Lung microvascular endothelial cell (primary cell): ENCODE measurements around the gene GANC. TPM values are rescaled to one million over a fixed set of nuclear protein-coding genes. Genes with fewer than 3 reads are reported as not detected.
"Not testable (repeated sequence)": the region's sequence is repeated elsewhere in the genome, so short reads cannot be mapped to it uniquely, and the experiment has no call there.

Experiments
- DNase-seq, 2 donors: peaks; one replicate each; pipeline versions ENCODE4 v3.0.0 to v3.0.0-alpha.2; 2010; ENCODE audit warnings: low read depth in 2 of 2
- total RNA-seq: library from RNA; depleted of rRNA; stranded (reverse); fragments of >200 nt; gene quantifications from 2 replicates; pipeline ENCODE4 v1.2.1, GENCODE V29; 2014

Gene GANC, protein sequence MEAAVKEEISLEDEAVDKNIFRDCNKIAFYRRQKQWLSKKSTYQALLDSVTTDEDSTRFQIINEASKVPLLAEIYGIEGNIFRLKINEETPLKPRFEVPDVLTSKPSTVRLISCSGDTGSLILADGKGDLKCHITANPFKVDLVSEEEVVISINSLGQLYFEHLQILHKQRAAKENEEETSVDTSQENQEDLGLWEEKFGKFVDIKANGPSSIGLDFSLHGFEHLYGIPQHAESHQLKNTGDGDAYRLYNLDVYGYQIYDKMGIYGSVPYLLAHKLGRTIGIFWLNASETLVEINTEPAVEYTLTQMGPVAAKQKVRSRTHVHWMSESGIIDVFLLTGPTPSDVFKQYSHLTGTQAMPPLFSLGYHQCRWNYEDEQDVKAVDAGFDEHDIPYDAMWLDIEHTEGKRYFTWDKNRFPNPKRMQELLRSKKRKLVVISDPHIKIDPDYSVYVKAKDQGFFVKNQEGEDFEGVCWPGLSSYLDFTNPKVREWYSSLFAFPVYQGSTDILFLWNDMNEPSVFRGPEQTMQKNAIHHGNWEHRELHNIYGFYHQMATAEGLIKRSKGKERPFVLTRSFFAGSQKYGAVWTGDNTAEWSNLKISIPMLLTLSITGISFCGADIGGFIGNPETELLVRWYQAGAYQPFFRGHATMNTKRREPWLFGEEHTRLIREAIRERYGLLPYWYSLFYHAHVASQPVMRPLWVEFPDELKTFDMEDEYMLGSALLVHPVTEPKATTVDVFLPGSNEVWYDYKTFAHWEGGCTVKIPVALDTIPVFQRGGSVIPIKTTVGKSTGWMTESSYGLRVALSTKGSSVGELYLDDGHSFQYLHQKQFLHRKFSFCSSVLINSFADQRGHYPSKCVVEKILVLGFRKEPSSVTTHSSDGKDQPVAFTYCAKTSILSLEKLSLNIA (N-terminal part only)
- 6.3 and 7.3 TPM in 2 replicates for total RNA-seq

DNA sequence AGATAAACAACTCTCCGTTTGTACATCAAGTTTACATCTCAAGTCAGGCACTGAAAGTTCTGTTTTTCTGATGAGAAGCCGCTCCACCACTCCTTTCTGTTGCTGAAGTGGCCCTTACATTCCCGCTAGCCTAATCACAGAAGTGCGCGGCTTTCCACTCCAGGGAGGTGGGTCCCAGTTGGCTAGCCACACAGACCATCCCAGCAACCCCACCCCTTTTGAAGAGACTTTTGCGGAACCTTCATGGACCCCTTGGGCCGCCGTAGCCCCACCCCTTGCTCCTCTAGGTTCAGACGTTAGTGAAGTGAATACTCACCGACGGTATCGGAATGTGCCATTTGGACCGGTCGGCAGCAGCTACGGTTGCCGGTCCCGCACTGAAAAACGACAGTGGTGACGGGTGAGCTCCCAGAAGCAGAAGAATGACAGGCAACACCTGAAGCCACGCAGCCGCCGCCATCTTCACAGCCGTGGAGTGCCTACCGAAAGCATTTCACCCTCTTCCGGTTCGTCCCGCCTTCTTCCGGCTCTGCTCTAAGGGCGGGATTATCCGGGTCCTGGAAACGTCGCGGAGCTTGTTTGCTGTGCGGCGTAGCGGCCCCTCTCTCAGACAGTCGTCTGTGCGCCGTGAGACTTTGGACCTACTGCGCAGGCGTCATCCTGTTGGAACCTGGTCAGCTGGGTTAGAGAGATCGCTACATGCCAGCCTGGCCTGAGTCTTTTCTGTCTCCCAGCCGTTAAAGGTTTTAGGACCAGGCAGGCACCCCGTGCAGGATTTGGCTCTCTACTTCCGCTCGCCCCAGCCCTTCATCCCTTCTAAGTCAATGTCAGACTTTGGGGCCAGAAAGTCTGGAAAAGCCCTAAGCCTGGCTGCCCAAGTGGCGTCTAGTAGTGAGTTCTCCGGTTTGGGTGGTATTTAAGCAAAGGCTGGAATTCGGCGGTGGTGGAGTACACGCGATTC lies at the start of gene GANC, which contains the start of gene TMEM87A:
TSS of gene GANC (plus strand) at position 263 of the 961 bp plus-strand sequence. CDS start 1,281 bp downstream, outside the sequence.
TSS of gene TMEM87A (minus strand) at position 495 of the 961 bp plus-strand sequence. CDS start at position 460, 35 bp downstream.
- peak; percentile 99 for DNase-seq

DNA sequence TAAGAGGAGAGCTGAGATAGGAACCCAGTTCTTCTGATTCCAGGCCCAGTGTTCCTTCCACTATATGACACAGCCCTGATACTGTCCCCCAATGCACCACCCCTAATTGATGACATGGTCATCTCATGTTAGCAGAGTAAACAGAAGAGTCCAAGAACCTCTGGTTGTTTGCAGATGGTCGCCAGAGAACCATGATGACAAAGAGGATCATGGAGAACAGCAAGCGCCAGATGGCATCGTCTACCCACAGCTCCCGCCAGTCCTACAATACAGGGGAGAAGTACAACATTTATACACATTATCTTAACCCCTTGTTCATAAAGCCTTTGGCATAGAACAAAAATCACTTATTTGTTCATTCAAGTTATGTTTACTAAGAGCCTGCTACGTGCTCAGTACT lies 46.4 kb upstream of the GANC start:
- no peak for DNase-seq

DNA sequence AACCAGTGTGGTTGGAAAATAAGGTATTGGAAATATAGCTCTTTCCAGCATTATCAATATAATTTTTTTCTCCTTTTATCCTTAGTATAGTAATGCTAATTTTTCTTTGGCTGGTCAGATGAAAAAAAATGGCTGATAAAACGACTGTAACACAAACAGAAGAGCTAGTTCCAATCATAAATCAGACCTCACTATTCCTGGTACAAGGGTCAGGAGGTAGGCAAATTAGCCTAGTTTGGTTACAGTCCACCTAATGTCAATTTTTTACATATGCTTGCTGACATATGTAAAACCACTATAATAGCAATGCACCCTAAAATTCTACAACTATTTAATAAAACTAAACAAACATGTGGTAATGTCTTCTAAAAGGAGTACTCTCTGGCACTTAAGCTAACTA lies 45.0 kb upstream of the GANC start:
- no peak for DNase-seq

DNA sequence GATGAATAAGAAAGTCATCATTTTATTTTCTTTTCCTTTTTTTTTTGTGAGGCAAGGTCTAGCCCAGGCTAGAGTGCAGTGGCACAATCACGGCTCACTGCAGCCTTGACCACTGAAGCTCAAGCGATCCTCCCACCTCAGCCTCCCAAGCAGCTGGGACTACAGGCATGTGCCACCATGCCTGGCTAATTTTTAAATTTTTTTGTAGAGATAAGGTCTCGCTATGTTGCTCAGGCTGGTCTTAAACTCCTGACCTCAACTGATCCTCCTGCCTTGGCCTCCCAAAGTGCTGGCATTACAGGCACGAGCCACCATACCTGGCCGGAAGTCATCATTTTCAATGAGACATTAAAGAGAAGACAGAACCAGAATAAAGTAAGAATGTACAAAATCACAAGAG lies 44.0 kb upstream of the GANC start:
- not testable (repeated sequence) for DNase-seq

DNA sequence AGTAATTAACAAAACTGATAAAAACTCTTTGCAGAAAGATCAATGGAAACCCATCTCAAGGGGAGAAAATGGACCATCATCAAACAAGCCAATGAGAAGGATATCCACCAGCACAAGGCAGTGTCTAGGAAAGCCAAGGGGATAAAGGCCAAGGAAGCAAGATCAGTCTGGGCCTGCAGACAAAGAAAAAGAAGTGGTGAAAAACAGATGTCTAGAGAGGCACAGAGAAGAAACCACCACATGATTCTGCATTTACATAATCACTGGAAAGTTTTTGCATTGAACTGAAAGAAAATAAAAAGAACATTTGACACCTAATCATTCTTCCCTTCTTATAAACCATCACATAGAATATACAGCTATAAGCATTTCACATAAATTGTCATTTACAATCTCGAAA lies 41.9 kb upstream of the GANC start:
- DNase-seq = no peak

DNA sequence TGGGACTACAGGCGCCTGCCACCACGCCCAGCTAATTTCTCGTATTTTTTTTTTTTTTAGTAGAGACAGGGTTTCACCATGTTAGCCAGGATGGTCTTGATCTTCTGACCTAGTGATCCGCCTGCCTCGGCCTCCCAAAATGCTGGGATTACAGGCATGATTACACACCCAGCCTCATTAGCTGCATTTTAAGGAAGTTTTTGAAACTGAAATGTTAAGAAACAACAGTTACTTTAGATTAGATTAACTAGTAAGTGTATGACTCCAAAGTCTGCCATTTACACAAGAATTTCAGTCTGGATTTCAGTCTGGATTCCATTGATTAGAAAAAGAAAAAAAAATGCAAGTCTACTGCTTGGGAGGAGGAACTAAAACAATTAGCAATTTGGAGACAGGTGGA lies 40.4 kb upstream of the GANC start:
- DNase-seq = no peak

DNA sequence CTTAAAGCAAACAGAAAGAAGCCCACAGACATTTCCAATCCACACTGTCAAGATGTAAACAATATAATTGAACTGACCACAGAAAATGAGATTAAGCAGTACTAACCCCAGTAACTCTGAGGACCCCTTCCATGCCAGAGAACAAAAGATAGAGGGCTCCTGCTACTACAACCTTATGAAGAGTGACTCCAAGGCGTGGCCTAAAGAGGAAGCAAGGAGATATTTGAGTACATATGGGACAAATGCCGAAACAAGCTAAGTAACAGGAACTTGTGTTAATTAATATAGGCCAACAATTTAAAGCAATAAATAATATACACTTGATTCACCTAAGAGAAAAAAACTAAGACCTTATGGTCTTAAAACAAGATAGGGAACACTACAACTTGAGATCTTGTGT lies 39.9 kb upstream of the GANC start:
- no peak for DNase-seq

DNA sequence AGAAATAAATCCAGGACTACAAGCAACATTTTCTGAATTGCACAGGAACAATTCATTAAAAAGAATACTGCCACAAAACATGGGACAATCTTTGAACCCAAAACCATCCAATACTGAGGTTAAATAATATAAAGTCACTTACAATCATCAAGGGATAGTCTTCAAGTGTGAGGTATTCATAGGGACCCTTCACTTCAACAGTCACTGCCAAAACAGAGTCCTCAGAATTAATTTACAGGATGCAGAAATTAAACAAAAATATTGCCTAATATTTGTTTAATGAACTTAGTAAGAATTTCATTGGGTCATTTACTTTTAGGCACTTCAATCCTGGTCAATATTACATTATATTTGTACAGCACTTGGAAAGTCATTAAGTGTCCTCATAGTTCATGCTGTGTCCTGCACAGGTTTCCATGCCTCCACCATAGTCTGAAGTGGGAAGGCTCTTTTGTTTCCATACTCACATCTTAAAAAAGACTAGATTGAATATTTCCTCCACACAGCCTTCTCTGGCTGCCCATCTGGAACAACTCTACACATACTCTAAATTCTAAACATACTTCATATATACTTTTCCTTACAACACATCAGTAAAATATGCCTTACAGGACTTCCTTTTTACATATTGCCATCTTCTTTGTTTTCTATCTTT lies 33.3 kb upstream of the GANC start:
- no peak for DNase-seq

DNA sequence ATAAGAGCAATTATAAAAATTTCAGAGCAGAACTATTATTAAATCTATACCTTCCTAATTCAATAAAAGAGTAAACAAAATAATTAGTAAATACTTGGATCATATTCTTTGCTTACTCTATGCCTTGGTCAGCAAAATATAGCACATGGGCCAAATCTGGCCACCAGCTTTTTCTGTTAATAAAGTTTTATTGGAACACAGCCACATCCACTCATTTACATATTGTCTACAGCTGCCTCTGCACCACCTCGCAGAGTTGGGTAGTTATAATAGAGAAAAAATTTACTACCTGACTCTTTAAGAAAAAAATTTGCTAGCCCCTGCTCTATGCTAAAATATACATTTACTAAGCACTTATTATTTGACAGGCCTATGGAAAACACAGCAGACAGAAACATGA lies 32.2 kb upstream of the GANC start:
- no peak for DNase-seq

DNA sequence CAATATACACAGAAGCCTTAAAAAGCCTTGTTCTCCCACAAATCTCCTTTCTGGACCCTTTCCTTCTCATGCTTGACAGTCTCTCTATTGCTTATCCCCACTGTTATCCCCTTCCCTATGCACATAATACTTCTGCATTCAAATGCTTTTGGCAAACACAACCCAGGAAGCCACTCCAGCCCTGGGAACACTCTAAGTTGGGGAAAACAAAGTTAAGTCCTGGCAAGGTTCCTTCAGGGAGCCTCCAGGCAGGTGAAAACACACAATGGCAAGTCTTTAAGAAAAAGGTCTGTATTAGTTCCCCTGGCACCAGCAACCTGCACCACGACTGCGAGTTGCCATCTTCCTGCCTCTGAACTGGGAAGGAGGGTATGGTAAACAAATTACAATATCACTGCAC lies 19.7 kb upstream of the GANC start:
- no peak for DNase-seq

DNA sequence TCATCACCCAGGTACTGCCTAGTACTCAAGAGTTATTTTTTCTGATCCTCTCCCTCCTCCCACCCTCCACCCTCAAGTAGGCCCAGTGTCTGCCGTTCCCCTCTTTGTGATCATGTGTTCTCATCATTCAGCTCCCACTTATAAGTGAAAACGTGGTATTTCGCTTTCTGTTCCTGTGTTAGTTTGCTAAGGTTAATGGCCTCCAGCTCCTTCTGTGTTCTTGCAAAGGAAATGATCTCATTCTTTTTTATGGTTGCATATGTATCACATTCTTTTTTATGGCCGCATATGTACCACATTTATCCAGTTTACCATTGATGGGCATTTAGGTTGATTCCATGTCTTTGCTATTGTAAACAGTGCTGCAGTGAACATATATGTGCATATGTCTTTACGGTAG lies 8.2 kb upstream of the GANC start:
- no peak for DNase-seq

DNA sequence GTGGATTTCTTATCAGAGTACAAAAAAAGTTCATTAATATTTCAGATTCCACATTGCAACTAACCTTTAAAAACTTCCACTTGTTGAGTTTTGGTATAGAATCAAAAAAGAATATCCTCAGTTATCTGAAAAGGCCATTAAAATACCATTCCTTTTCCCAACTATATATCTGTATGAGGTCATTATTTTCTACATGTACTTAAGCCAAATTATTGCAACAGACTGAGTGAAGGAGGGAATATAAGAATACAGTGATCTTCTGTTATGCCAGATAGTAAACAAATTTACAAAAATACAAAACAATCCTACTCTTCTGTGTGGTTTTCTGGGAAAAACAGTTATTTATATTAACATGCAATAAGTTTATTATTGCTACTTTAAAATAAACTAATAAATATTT lies 5.7 kb upstream of the GANC start:
- no peak for DNase-seq

DNA sequence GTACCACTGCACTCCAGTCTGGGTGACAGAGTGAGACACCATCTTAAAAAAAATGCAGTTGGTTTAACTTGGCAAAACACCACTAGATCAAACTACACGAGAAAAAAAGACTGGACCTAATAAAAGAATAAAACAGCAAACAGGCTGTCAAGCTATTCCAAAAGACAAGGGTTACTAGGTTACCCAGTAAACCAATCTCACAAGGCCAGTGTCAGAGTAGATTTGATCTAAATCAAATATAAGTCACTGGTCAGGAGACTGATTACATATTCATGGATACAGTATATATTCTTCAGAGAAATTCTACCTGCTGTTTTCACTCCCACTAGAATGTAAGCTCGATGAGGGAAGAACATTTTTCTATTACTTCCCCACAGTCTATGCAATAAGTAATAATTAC lies 2.5 kb upstream of the GANC start:
- no peak for DNase-seq

DNA sequence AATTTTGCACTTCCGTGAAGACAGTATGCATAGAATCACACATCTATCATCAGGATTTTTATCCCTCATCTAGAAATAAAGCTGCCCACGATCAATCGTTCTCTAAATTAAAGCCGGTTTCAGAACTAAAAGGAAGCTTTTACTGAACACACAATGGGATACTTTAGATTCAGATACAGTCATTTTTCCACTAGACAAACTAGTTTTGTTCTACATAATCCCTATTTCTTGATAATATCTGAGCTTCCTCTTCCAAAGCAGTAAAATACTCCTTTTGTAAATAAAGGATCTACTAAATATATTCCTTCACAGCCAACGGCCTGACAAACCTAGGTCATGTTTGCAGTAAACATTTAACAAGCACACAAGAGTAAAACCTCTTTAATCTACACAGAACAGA lies 2.0 kb upstream of the GANC start:
- no peak for DNase-seq

DNA sequence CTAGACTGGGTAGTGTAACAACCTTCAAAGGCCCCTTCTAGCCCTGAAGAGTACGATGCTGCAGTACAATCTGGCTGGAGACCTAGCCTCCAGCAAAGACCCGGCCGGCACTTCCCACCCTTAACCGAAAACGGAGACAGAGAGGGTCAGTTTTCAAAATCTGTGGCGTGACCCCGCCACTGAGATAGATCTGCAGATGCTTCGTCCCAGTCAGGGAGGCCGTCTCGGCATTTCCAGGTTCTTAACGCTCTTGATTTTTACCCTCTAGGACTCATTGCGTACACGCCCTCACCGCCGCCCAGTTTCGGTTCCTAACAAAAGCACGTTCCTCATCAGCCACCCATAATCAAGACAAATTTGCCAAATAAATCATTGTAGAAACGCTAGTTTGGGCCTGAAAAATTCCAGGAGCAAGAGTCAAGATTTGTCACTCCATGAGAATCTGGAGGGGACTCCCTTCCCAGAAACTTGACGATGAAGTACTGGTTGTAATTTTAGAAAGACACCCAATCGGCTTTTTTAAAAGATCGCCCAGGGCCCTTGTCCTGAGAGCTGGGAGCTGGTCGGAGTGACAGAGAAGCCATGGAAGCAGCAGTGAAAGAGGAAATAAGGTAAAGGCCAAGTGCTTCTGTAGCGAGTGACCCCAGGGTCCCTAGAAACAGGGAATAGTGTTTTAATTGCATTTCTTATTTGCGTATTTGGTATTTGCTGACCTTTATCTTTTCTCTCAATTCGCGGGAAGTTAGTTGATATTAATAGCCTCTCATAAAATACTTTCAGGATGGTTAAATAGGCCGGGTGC lies 1.1 kb downstream of the GANC start:
- DNase-seq = peak; percentile 69

DNA sequence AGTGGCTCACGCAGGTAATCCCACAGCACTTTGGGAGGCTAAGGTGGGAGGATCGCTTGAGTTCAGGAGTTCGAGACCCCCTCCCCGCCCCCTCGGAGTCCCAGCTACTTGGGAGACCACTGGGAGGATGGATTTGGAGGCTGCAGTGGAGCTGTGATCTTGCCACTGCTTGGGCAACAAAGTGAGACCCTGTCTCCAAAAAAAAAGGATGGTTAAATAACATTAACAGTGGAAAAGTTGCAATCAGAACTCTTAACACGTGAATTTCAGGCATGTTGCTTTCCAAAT lies 1.6 kb downstream of the GANC start:
- DNase-seq = no peak

DNA sequence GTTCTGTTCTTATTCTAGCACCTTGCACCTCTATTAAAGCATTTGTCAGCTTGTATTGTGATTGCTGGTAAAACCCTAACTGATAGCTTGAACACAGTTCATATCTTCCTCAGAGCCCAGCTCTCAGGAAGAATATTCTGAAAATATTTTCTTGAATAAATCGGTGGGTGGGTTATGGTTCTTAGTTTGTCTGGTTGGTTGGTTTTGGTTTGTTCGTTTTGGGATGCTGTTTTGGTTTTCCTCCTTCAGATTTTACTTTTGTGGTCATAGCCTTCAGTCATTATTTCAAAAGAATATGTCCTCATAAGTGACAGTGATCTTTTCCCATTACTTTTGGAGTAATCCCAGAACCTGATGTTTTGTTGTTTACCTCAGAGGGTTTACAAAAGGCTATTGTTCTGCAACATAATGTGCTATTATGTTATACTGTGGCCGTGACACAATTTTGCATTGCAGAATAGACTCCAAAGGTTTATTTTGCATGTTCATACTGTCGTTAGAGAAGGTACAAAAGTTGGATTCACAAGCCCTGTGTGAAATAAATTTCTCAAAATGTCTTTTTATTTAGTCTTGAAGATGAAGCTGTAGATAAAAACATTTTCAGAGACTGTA lies 2.9 kb downstream of the GANC start:
- DNase-seq = no peak

DNA sequence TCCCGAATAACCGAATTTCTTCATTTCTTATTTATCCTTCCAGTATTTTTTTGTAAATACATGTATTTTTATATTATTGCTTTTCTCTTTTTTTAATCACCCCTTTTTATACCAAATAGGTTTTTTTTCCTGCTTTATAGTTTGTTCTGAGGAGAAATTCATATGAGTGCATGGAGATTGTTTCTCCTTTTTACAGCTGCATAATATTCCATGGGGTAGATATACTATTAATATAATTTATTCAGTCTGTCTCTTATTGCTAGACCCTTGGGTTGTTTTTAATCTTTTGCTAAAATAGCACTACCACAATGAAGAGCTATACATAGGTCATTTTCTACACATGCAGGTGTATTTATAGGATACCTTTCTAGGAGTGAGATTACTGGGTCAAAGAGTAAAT lies 3.8 kb downstream of the GANC start:
- no peak for DNase-seq

DNA sequence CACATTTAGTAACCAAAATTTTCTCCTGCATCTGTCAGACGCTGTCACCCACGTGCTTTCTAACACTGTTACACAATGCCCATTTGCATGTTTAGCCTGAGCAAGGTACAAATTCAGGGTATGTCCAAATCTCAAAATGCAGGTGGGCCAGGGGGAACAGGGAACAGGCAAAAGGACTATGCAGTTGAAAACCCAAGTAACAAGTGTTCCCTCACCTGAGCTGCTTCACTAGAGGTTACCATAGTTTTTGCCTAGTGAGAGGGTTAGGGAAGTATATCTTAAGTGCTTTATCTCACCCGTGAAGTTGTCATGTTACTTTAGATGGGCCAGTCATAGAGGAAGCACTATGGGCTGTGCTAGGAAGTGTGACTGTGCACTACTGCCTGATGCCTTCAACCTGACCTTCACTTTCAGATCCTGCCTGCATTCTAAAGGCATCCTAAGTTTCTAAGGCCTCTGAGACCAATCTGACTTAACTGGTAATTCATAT lies 6.3 kb downstream of the GANC start:
- peak in 1 of 2 donors; percentile 51 for DNase-seq

DNA sequence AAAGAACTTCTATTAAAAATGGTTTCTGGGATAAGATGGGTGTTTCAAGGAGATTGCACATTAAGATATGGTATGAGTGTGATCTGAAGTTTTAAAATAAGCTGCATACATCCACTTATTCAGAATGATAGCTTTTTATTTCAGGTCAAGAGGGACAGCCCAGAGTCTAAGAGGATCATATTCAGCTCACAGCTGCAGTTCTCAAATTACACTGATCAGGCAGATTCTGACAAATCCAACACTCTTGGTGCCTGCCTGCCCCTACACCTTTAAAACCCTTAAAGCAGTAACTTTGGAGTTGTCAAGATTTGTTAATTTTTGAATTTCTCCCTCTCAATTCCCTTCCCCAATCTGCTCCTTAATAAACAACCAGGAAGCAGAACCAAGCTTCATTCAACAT lies 9.3 kb downstream of the GANC start:
- no peak for DNase-seq
